ENCODE data around the gene NUDT22.

NUDT22 gene

GRCh38 chr11:64229744-64230170 lies 3.7 kb downstream of the NUDT22 start:
- no peak for DNase-seq

- peak; percentile 85 for DNase-seq
Observed at GRCh38 chr11:64230171-64230984, 4.3 kb downstream of the NUDT22 start, which contains the start of gene DNAJC4. DNAJC4 (plus strand) TSS chr11:64230548; CDS start chr11:64230855, 307 bp downstream.

DNA sequence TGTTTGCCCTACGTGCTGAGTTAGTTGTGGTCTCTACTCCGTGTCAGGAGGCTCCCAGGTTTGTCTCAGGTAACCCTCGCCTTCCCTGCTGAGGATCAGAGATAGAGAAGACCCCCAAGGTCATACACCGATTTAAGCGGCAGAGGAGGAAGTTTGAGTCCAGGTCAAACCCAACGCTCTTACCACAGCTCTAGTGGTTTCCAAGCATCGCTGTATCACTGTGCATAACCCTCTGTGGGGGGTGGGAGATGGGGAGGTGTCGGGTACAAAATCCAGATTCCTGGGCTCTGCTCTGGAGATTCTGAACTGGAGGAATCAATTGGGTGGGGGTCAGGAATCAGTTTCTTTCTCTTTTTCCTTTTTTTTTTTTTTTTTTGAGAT lies 4.9 kb downstream of the NUDT22 start:
- no peak for DNase-seq

GRCh38 chr11:64231546-64231945 lies 5.5 kb downstream of the NUDT22 start:
- DNase-seq, result no peak

DNA sequence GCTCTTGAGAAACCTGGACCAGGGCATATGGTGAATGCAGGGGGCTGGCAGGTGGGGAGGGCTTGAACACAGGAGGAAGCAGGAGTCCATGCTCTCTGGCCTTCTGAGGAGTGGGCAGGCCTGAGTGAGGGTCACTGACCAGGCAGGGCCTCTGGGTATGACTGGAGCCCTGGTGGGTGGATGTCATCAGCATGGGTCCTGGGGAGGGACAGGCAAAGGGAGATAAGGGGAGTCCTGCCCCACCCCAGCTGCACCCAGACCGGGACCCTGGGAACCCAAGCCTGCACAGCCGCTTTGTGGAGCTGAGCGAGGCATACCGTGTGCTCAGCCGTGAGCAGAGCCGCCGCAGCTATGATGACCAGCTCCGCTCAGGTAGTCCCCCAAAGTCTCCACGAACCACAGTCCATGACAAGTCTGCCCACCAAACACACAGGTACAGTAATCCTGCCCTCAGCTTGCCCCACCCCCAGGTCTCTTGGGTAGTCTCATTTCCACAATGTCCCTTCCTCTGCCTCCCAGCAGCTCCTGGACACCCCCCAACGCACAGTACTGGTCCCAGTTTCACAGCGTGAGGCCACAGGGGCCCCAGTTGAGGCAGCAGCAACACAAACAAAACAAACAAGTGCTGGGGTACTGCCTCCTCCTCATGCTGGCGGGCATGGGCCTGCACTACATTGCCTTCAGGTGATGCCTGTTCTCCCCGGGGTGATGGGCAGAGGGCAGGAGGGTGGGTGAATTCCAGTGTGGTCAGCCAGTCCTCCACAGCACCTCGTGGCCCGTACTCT lies 6.3 kb downstream of the NUDT22 start:
- DNase-seq, result no peak

- no peak for DNase-seq
Observed at GRCh38 chr11:64232967-64233315, 6.9 kb downstream of the NUDT22 start.

GRCh38 chr11:64233913-64234586 lies 8.0 kb downstream of the NUDT22 start, which contains the start of gene VEGFB:
VEGFB (plus strand) TSS chr11:64234584; CDS start chr11:64234834, 250 bp downstream.
- DNase-seq, result peak; percentile 56

DNA sequence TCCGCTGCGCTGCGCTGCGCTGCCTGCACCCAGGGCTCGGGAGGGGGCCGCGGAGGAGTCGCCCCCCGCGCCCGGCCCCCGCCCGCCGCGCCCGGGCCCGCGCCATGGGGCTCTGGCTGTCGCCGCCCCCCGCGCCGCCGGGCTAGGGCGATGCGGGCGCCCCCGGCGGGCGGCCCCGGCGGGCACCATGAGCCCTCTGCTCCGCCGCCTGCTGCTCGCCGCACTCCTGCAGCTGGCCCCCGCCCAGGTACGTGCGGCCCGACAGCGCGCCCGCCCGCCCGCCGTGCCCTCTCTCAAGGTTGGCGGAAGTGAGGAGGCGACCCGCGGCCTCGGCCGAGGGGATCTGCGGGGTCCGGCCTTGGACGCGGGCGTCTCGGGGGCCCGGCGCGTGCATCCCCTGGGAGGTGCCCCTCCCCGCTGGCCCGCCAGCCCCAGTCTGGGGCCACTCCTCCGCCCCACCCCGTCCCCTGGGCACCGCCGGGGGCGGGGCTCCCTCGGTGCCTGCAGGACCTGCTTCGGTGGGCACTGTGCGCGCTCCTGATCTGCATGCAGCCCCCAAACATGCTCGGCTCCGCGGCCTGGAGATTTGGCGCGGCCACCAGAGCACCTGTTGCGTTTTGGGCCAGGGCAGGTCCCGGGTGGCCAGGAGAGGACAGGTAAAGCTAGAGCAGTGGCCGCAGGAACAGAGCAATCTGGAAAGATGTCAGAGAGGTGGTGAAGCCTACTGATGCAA lies 8.7 kb downstream of the NUDT22 start:
- DNase-seq, result no peak

DNA sequence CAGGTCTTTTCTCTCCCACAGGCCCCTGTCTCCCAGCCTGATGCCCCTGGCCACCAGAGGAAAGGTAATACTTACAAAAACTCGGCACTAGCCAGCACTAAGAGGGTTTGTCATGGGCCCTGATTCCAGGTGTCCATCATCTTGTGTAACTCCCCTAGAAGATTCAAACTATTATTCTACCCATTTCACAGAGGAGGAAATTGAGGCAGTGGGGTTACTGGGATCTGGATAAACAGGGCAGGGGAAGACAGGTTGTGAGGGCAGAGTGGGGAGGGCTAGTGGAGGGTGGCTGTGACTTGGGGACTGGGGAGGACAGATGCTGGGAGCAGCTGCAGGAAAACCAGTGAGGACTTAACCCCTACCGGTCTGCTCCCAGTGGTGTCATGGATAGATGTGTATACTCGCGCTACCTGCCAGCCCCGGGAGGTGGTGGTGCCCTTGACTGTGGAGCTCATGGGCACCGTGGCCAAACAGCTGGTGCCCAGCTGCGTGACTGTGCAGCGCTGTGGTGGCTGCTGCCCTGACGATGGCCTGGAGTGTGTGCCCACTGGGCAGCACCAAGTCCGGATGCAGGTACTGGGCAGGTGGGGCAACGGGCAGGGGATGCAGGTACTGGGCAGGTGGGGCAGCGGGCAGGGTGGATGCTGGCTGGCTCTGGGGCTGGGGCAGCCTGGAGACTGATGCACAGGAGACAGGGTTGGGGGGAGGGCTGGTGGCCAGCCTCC lies 9.5 kb downstream of the NUDT22 start:
- DNase-seq, result no peak

DNA sequence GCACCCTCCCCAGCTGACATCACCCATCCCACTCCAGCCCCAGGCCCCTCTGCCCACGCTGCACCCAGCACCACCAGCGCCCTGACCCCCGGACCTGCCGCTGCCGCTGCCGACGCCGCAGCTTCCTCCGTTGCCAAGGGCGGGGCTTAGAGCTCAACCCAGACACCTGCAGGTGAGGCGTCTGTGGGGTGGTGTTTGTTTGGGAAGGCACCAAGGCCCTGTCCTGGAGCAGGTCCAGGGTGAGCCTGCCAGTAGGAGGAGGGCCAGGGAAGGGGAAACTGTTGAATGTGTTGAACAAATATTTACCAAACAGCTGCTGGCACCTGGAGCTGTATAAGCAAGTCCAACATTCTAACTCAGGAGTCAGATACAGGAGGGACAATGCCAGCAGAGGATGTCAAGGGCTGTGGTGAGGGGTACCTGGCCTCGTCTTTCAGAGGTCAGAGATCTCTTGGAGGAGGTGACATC lies 11.4 kb downstream of the NUDT22 start:
- DNase-seq, result no peak

GRCh38 chr11:64238076-64238475 lies 12.0 kb downstream of the NUDT22 start:
- no peak for DNase-seq

DNA sequence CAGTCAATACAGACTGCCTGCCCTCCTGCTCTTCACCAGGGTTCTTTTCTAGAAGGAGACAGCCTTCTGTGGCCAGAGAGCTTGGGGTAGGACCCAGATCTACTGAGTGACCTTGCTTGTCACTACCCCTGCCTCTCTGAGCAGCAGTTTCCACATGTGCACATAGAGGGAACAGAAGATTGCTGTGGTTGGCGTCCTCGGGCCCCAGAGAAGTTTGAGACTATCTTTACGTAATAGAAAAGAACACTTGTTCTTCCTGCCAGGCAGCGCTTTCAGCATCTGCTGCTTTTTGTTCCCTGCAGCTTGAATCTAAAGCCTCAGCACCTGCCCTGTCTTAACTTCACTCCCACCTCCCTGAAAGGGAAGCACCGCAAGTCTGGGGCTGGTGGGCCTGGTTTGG lies 12.9 kb downstream of the NUDT22 start:
- no peak for DNase-seq

DNA sequence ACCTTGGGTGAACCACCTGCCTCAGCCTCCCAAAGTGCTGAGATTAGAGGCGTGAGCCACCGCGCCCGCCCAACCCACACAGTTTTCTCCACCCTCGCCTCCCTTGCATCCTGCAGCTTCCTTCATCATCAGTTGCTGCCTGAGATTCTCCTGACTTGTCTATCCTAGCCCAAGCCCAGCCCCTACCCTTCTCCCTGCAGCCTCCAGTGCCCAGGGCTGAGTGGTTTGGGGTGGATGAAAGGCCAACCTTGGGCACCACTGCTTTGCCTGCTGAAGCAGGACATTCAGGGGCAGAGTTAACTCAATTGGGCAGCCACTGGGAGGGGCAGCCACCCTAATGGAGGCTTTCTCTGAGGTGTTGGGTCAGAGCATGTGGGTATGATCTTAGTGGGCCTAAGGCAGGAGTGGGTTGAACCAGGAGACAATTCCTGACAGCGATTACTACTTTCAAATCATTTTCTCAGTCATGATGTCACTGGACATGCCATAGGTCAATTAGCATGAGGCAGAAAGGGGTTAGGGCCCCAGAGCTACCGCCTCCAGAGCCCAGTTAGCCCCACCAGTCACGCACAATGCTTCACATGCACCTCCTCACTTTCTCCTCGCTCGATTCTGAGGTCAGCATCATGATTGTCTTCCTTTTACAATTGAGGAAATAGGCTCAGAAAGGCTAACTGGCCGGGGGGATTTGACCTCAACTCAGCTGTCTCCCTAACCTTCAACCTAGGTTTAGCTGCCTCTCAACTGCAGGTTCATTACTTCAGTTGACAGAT lies 13.8 kb downstream of the NUDT22 start:
- no peak for DNase-seq

- DNase-seq, result peak; percentile 97
Observed at GRCh38 chr11:64240435-64241240, 14.6 kb downstream of the NUDT22 start, which contains the start of gene FKBP2. FKBP2 (plus strand) TSS chr11:64241095; CDS start chr11:64242388, 1,293 bp downstream.

DNA sequence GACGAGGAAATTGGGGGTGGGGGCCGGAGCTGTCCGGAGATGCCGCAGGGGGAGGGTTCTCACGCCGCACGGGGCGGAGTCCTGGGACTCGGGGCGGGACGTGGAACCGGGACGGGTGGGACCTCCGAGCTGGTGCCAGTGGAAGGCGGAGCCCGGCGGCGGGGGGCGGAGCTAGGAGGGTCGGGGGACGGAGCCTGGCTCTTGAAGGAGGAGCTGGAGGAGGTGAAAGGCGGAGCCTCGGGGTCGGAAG lies 15.1 kb downstream of the NUDT22 start:
- DNase-seq, result peak; percentile 100

DNA sequence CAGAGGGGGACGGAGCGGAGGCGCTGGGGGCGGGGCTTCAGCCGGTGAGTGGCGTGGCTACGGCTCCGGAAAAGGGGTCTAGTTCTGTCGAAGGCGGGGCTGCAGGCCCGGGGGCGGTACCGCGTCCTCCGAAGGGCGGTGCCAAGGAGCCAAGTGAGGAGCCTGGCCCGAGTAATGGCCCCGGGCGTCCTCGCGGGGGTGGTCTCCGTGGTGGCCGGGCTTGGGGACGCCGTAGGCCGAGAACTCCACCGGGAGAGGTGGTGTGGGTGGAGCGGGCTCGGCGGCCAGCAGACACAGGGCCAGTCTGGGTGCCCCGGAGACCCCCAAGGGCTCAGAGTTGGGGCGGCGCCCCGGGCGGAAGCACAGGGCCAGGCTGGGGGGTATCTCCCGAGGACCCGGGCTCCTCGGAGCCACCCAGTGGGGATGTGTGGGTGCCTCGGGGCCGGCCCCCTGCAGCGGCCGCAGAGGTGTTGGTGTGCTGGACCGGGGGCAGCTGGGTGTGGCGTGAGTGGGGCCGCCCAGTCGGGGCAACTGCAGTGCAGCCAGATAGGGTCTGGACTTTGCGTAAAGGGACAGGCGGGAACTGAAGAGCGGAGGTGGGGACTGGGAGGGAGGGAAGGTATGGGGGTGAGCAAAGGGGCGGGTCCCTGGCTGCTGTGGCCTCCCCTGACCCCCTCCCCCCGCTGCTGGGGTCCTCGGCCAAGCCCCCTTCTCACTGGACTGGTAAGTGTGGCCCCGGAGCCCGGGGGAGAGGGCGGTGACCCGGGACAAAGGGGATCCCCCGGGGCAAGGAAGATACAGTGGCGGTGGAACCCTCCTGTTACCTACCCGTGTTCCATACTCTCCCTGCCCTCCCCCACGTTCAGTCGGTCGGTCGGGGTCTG lies 15.7 kb downstream of the NUDT22 start:
- DNase-seq, result no peak

- no peak for DNase-seq
Observed at GRCh38 chr11:64243236-64243854, 17.3 kb downstream of the NUDT22 start.

- DNase-seq, result no peak
Observed at GRCh38 chr11:64244107-64244506, 18.0 kb downstream of the NUDT22 start.

DNA sequence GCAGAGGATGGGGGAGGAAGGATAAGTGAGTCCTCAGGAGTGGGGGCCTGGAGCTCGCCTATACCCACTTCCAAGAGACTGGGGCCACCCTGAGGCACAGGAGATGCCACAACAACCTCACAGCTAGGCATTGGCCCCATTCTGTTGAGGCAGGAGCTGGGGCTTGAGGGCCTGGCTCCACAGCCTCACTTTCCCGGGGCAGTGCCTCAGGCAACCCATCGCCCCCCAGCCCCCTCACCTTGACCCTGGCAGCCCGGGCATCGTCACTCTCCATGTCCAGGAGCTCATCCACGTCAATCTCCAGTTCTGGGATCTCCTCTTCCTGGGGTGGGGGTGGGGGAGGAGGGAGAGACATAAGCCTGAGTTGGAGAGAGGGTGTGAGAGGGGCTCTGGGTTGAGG lies 18.9 kb downstream of the NUDT22 start:
- DNase-seq, result no peak
